CD4-positive, alpha-beta T cell (primary cell): ENCODE results near the gene CABYR. TPM values are rescaled to one million over a fixed set of nuclear protein-coding genes. Genes with fewer than 3 reads are reported as not detected.

Experiments used
- ATAC-seq: fragments of 200-7000 bp; cut with Tn5 transposase; one replicate; pipeline ENCODE4 v1.10.0; 2022; ENCODE audit warnings: mild to moderate bottlenecking; ENCODE audit not compliant: poor library complexity
- CTCF ChIA-PET: fragments of 350-600 bp; sonication (Branson Sonifier 250); formaldehyde crosslinking; loops from one replicate; lab custom pipeline; 2021; ENCODE audit warnings: antibody characterized with exemption, inconsistent platforms; lab: Charles Lee
- POLR2A ChIA-PET: fragments of 350-600 bp; sonication (Branson Sonifier 250); formaldehyde crosslinking; loops from one replicate; lab custom pipeline; 2021; ENCODE audit warnings: antibody characterized with exemption, inconsistent platforms; lab: Charles Lee
- DNase-seq, 14 experiments: peaks; one replicate each; pipeline ENCODE4 v3.0.0-alpha.2; 2013 to 2020; ENCODE audit warnings: mixed read lengths in 2 of 14
- H3K27ac ChIP-seq, 2 donors: one replicate each; pipeline versions ENCODE4 v1.5.1 to v1.7.0; 2013; ENCODE audit warnings: low read length in 2 of 2, low read depth in 1 of 2, mild to moderate bottlenecking in 1 of 2
- H3K27me3 ChIP-seq, 2 experiments: 1 replicate in 1 of 2; 2 replicates in 1 of 2; pipeline versions ENCODE4 v1.6.1 to v1.7.0; 2013; ENCODE audit warnings: low read length in 2 of 2, control low read depth in 1 of 2, mild to moderate bottlenecking in 1 of 2, moderate library complexity in 1 of 2; ENCODE audit not compliant: insufficient read depth in 2 of 2, control insufficient read depth in 1 of 2
- H3K36me3 ChIP-seq: one replicate; pipeline ENCODE4 v1.6.1; 2013; ENCODE audit warnings: low read length, control low read depth; ENCODE audit not compliant: insufficient read depth
- H3K4me1 ChIP-seq: one replicate; pipeline ENCODE4 v1.6.1; 2013; ENCODE audit warnings: low read length, control low read depth; ENCODE audit not compliant: insufficient read depth
- H3K4me3 ChIP-seq: one replicate; pipeline ENCODE4 v1.5.1; 2013; ENCODE audit warnings: mild to moderate bottlenecking, low read length, moderate library complexity
- H3K9me3 ChIP-seq, 2 experiments: 1 replicate in 1 of 2; 2 replicates in 1 of 2; pipeline versions ENCODE4 v1.6.1 to v1.7.0; 2013; ENCODE audit warnings: low read length in 2 of 2, mild to moderate bottlenecking in 2 of 2, control low read depth in 1 of 2, moderate library complexity in 1 of 2; ENCODE audit not compliant: control insufficient read depth in 1 of 2, insufficient read depth in 1 of 2
- H3K27ac Mint-ChIP-seq: one replicate; pipeline ENCODE4 v1.8.0; 2020; ENCODE audit warnings: mixed read lengths
- H3K27me3 Mint-ChIP-seq: one replicate; pipeline ENCODE4 v1.8.0; 2021; ENCODE audit warnings: mixed read lengths
- H3K36me3 Mint-ChIP-seq: one replicate; pipeline ENCODE4 v1.8.0; 2021; ENCODE audit warnings: low read depth, mixed read lengths
- H3K4me1 Mint-ChIP-seq: one replicate; pipeline ENCODE4 v1.8.0; 2021; ENCODE audit warnings: low read depth, mixed read lengths
- H3K4me3 Mint-ChIP-seq: one replicate; pipeline ENCODE4 v1.8.0; 2020; ENCODE audit warnings: mild to moderate bottlenecking, mixed read lengths
- H3K9me3 Mint-ChIP-seq: one replicate; pipeline ENCODE4 v1.8.0; 2020; ENCODE audit warnings: mixed read lengths
- intact Hi-C, 2 experiments: fragments of 100-400 bp; cut with DNase I in 1 of 2; cut with micrococcal nuclease in 1 of 2; formaldehyde crosslinking; loops; one replicate each; pipeline versions ENCODE4 v1.15.1 to v1.9.0; 2023 to 2025; cut with DNase I, micrococcal nuclease
- total RNA-seq, 174 experiments: library from RNA in 2 of 174; stranded (reverse) in 2 of 174; gene quantifications; one replicate each; pipeline ENCODE4 v1.2.3 and lab custom pipeline; 2021 to 2026
- TF ChIP-seq, protein P1 (sequence below): fragments of 200-600 bp; IDR thresholded peaks from one replicate; pipeline ENCODE4 v1.8.0; 2022; ENCODE audit warnings: antibody characterized with exemption, mild to moderate bottlenecking

Gene CABYR
- total RNA-seq, 2 experiments from 2014 or later = 0.75 to 0.85 TPM

GRCh38 chr18:24177499-24178133 lies 38.8 kb downstream of the CABYR start:
- intact Hi-C loops = loop anchor here (2.0 to 5.0 kb wide), 2 partner anchors 310 to 311 kb away; no protein-coding TSS in a partner anchor

DNA sequence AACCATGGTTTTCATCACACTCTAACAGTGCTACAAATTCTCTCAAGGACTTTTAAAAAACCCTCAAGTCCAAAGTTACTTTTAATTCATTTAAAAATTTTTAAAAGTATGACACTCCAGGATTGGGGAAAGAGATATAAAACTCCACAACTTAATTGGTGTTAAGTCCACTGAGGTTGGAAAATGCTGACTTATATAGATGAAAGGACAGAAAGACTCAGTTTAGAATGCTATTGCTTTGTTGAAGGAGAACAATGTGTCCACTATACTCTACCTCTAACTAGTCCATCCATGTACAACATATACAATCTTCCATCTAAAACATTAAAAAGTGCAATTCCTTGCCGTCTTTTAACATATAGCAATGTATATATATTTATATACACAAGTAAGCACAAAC lies 41.2 kb downstream of the CABYR start:
- intact Hi-C loops = no loop called here
- no peaks in the 10 kb centered on the region for H3K27me3 ChIP-seq
- Mint-ChIP-seq H3K4me3 (no peak overlapping the region), H3K27me3 (no peaks in the 10 kb centered on the region), H3K36me3 (no peaks in the 10 kb centered on the region), H3K4me1 (no peaks in the 10 kb centered on the region), H3K27ac (no peak overlapping the region), H3K9me3 (no peaks in the 10 kb centered on the region)
- no peak overlapping the region for H3K27ac ChIP-seq
- DNase-seq = no peak
- ChIA-PET CTCF (interaction anchor here (0.7 kb wide), 1 partner anchor 1042 kb away, joined by 3 read pairs; no protein-coding TSS in a partner anchor), POLR2A (no interaction called here)
- no peaks in the 10 kb centered on the region for H3K4me1 ChIP-seq
- H3K4me3 ChIP-seq = no peak overlapping the region
- TF ChIP-seq, protein P1, sequence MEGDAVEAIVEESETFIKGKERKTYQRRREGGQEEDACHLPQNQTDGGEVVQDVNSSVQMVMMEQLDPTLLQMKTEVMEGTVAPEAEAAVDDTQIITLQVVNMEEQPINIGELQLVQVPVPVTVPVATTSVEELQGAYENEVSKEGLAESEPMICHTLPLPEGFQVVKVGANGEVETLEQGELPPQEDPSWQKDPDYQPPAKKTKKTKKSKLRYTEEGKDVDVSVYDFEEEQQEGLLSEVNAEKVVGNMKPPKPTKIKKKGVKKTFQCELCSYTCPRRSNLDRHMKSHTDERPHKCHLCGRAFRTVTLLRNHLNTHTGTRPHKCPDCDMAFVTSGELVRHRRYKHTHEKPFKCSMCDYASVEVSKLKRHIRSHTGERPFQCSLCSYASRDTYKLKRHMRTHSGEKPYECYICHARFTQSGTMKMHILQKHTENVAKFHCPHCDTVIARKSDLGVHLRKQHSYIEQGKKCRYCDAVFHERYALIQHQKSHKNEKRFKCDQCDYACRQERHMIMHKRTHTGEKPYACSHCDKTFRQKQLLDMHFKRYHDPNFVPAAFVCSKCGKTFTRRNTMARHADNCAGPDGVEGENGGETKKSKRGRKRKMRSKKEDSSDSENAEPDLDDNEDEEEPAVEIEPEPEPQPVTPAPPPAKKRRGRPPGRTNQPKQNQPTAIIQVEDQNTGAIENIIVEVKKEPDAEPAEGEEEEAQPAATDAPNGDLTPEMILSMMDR = no peak
- H3K36me3 ChIP-seq = no peaks in the 10 kb centered on the region
- no peaks in the 10 kb centered on the region for H3K9me3 ChIP-seq
- ATAC-seq = no peak

More at GRCh38 chr18:24177499-24178133, 38.8 kb downstream of the CABYR start:
- Histone ChIP-seq H3K27me3 (no peaks in the 10 kb centered on the region), H3K27ac (no peak overlapping the region), H3K4me3 (no peak overlapping the region), H3K9me3 (no peaks in the 10 kb centered on the region), H3K4me1 (no peaks in the 10 kb centered on the region), H3K36me3 (no peaks in the 10 kb centered on the region)
- no peak for ATAC-seq
- Mint-ChIP-seq H3K36me3 (no peaks in the 10 kb centered on the region), H3K4me1 (no peaks in the 10 kb centered on the region), H3K9me3 (no peaks in the 10 kb centered on the region), H3K27me3 (no peaks in the 10 kb centered on the region), H3K27ac (no peak overlapping the region), H3K4me3 (no peak overlapping the region)
- TF ChIP-seq, protein P1 = no peak
- no peak for DNase-seq
- CTCF ChIA-PET = no interaction called here
- POLR2A ChIA-PET = no interaction called here

DNA sequence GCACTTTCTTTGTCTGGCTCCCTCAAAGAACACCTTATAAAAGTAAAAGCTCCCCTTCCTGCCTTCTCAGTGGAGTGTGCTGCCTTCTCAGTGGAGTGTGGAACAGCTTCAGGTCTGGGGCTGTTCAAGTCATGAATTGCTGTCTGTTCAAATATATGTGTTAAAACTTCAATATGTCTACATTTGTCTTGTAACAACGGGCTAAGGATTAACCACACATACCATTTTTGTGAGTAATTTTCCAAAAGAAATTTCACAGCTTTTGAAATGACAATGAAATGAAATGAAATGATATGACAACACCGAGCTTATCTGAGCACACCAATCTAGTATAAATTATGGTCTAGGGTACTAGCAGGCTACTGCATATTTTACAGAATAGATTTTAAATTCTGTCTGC lies 42.9 kb downstream of the CABYR start:
- no peak overlapping the region for H3K27ac ChIP-seq
- ChIA-PET POLR2A (no interaction called here), CTCF (no interaction called here)
- TF ChIP-seq, protein P1 = no peak
- DNase-seq = no peak
- H3K36me3 ChIP-seq = no peaks in the 10 kb centered on the region
- Mint-ChIP-seq H3K27ac (no peak overlapping the region), H3K9me3 (no peaks in the 10 kb centered on the region), H3K36me3 (no peaks in the 10 kb centered on the region), H3K4me1 (no peaks in the 10 kb centered on the region), H3K4me3 (no peak overlapping the region), H3K27me3 (no peaks in the 10 kb centered on the region)
- intact Hi-C loops = no loop called here
- no peaks in the 10 kb centered on the region for H3K9me3 ChIP-seq
- no peaks in the 10 kb centered on the region for H3K4me1 ChIP-seq
- no peak for ATAC-seq
- H3K4me3 ChIP-seq = no peak overlapping the region
- no peaks in the 10 kb centered on the region for H3K27me3 ChIP-seq
